ENCODE results near the gene POTEB. TPM values are rescaled to one million over a fixed set of nuclear protein-coding genes. Genes with fewer than 3 reads are reported as not detected.
A peak's percentile ranks its signal among the peaks of the same experiment; 100 is the strongest.
"Not testable (repeated sequence)": the region's sequence is repeated elsewhere in the genome, so short reads cannot be mapped to it uniquely, and the experiment has no call there.

The POTEB gene
- total RNA-seq: not detected

DNA sequence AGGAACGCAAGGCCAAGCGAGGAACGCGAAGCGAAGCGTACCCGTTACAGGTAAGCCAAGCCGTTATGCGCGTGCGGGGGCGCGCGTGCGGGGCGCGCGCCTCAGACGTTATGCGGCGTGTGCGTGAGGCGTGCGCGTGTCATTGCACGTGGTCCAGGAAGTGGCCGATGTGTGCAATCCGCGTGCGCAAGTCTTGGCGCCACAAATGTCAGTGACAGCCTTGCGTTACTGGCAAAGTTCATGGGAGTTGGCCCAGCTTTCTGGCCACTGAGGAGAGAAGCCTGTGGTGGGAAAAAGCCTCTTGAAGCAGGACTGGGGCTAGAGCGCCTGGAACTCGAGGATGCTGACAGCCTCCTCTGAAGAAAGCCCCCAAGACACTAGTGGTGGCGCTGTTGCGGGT, at the start of gene POTEB:
POTEB (minus strand) TSS at position 101 of the 400 bp plus-strand sequence. CDS start 489 bp downstream, outside the sequence.
- no CpG with 5 or more reads among the region's 36 CpGs for WGBS, 2 donors
- intact Hi-C loops (cut with DNase I; ENCODE audit: low total_unique reads); DNase-seq (ENCODE audit: low spot score in 2 of 2); H3K4me3 ChIP-seq (ENCODE audit: low read depth, poor library complexity, severe bottlenecking): not testable (repeated sequence)

GRCh38 chr15:21890955-21891354, 13.4 kb upstream of the POTEB start:
- intact Hi-C loops (cut with DNase I; ENCODE audit: low total_unique reads); DNase-seq (ENCODE audit: low spot score in 2 of 2); H3K4me3 ChIP-seq (ENCODE audit: low read depth, poor library complexity, severe bottlenecking): not testable (repeated sequence)
- no CpG with 5 or more reads among the region's 6 CpGs for WGBS, 2 donors

GRCh38 chr15:21889542-21889941, 12.0 kb upstream of the POTEB start:
- no CpG with 5 or more reads among the region's 47 CpGs for WGBS, 2 donors
- DNase-seq (ENCODE audit: low spot score in 2 of 2); intact Hi-C loops (cut with DNase I; ENCODE audit: low total_unique reads); H3K4me3 ChIP-seq (ENCODE audit: low read depth, poor library complexity, severe bottlenecking): not testable (repeated sequence)

GRCh38 chr15:21838831-21839230, 38.7 kb downstream of the POTEB start:
- WGBS, 2 donors: no CpG with 5 or more reads among the region's 1 CpG
- H3K4me3 ChIP-seq (ENCODE audit: low read depth, poor library complexity, severe bottlenecking); intact Hi-C loops (cut with DNase I; ENCODE audit: low total_unique reads): not testable (repeated sequence)
- DNase-seq (ENCODE audit: low spot score in 2 of 2): peak in 1 of 2 donors; percentile 0

Small RNA genes within 50 kb of the gene (microRNA-seq; reads per million reads assigned to microRNA genes)
- 0 reads per million in 2 donors for gene MIR3118-4 (ENCODE audit: borderline number of aligned reads in 1 of 2, borderline replicate concordance in 2 of 2)

Other genes starting within 250 kb of the POTEB start
- not detected for gene OR4M2, start 202.8 kb upstream of the POTEB start, total RNA-seq

All from lower leg skin (tissue), 4 donors.